CD4-positive, alpha-beta T cell treated with Interleukin-10 for 1 hour (primary cell): ENCODE results near the gene TCEAL5.
A peak's percentile ranks its signal among the peaks of the same experiment; 100 is the strongest.
"Not testable (repeated sequence)": the region's sequence is repeated elsewhere in the genome, so short reads cannot be mapped to it uniquely, and the experiment has no call there.

Experiments
- DNase-seq: peaks from one replicate; pipeline ENCODE4 v3.0.0-alpha.2; 2020

TCEAL5 gene, protein sequence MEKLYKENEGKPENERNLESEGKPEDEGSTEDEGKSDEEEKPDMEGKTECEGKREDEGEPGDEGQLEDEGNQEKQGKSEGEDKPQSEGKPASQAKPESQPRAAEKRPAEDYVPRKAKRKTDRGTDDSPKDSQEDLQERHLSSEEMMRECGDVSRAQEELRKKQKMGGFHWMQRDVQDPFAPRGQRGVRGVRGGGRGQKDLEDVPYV

DNA sequence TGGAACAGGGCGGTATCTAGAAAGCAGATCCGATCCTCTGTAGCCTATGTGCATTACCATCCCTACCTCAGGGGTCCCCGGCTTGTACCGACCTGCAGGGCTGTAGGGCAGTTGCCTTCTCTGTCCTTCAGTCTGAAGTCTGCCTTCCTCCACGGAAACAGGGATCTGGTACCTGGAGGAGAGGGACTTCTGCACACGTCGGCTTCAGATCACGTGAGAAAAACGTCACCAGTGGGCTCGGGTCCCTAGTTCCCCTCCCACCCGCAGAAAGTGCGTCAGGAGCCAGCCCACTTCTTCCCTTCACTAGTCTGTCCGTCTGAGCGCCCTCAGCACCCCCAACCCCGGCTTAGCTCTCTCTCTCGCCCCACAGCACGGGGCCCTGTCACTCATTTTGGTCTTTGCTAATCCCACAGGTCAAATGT, at the start of gene TCEAL5:
Gene TCEAL5 (minus strand): TSS at position 170 of the 422 bp plus-strand sequence. CDS start 2,187 bp downstream, outside the sequence.
- no peak for DNase-seq

DNA sequence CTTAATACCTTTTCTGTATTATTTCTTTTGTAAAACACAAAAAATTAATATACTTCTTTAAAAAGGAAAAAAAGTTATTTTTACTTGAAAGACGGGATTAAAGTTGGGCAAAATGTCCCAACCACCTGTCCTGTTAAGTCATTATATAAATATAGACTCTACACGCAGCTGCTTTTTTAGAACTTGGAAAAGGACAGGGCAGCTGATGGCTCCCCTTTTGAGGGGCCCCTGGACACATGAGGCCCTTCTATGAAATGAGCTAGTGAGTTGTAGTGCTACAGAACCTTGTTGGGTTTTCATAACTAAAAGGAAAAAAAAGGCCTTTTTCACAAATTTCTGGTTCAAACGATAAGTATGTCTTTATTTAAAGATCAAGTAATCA, 34.8 kb upstream of the TCEAL5 start:
- DNase-seq = no peak

DNA sequence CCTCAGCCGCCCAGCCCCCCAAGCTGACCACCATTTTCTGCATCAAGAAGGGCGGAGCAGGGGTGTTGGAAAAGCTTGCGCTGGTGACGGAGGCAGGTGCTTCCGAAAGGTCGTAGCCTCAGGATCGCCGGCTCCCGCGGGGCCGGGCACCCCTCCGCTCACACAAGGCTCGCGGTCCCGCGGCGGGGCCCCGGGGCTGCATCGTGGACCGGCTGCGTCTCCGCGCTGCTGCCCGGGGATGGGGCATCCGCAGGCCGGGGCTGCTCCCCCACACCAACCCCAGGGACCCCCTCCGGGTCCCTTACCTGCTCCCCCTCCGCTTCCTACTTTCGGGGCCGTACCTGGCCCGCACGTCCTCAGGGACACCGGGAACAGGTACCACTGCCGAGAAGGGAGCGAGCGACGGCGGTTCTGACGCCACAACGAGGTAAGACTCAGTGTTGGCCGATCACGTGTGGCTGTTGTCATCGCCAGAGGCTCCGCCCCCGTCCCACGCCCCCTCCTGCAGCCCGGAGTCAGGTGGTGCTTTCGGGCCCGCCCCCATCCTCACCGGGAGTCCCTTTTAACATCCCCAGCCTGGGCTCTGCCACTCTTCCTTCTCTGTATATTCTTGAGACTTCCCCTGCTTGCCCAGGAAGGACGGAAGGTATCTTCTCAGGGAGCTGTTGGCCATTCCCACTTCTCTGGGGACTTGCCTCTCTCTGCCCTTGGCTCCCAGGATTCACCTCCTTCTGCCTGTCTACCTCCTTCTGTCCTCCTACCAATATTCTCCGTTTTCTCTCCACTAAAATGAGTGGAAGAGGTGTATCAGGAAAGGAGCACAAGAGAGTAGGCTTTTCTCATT, 34.2 kb upstream of the TCEAL5 start, which contains the start of gene BEX2:
Gene BEX2 (minus strand): TSS at position 436 of the 844 bp plus-strand sequence. CDS start 1,014 bp downstream, outside the sequence.
- peak; percentile 87 for DNase-seq

DNA sequence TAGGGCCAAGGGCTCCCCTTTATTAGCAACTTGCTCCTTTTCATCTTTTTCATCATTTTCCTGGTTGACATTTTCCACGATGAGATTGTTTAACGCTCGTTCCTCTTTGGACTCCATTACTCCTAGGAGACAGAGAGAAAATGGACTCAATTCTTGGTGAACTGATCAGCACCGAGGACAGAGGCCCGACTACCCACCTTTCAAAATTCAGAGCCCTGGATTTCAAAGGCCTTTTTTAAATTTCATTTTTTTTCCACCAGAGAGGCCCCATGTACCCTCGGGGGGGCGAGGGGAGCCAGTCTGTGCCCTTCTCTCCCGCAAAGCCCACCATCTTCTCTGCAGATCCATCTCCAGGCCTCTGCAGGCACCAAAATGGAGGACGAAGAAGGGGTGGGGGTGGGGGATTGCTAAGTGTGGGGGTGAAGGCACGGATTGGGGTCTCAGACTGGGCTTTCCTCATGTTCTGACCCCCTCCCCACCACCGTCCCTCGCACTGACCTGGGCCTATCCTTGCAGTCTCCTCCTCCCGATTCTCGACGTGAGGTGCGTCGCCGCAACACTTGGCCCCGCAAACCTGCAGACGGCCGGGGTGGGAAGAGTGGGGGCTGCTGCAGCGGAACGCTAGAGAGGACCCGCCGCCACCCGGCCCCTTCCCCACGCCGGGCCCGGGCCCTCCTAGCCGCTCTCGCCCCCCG, 33.5 kb upstream of the TCEAL5 start:
- DNase-seq = peak; percentile 1

DNA sequence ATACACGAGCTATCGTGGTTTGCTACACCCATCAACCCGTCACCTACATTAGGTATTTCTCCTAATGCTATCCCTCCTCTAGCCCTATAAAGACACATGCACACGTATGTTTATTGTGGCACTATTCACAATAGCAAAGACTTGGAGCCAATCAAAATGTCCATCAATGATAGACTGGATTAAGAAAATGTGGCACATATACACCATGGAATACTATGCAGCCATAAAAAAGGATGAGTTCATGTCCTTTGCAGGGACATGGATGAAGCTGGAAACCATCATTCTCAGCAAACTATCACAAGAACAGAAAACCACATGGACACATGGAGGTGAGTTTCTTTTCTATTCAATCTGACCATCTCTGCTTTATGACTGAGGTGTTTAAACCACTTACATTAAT, 29.1 kb upstream of the TCEAL5 start:
- not testable (repeated sequence) for DNase-seq

DNA sequence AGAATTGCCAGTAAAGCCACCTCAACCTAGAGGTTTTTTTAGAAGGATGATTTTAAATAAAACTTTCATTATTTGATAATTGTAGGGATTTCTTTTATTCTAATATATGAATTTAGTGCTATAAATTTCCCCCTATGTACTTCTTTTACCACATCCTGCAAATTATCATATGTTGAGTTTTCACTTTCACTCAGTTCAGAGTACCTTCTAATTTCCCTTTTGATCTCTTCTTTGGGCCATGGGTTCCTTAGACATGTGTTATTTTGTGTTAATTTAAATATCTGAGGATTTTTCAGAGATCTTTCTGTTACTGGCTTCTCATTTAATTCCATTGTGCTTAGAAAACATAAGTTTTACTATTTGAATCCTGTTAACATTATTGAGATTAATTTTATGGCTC, 28.2 kb upstream of the TCEAL5 start:
- DNase-seq = no peak

DNA sequence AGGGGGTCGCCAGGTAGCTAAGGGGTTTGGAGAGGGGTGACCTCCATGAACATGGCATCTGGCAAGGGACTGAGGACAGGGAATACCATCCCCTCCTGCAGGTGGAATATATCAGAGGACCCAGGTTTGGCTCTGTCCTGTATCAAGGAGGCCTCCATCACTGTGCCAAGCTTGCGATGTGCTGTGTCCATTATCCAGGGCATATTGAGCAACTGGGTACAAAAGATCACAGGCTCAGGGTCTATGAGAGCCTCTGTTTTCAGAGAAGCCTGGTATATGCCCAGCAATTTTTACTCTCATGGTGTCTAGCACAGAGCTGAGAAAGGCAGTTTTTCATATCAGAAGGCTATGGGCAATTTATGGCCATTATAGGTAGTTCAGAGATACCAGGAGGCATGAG, 16.6 kb upstream of the TCEAL5 start:
- no peak for DNase-seq

DNA sequence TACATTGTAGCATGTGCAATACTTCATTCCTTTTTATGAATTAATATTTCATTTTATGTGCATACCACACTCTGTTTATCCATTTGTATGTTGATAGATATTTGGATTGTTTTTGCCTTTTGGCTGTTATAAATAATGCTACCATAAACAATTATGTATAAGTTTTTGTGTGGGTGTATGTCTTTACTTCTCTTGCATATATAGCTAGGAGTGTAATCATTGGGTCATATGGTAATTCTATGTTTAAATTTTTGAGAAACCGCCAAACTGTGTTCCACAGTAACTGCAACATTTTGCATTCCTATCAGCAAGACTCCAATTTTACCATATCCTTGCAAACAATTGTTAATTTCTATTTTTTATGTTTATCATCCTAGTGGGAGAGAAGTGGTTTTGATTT, 3.1 kb upstream of the TCEAL5 start:
- DNase-seq = no peak

DNA sequence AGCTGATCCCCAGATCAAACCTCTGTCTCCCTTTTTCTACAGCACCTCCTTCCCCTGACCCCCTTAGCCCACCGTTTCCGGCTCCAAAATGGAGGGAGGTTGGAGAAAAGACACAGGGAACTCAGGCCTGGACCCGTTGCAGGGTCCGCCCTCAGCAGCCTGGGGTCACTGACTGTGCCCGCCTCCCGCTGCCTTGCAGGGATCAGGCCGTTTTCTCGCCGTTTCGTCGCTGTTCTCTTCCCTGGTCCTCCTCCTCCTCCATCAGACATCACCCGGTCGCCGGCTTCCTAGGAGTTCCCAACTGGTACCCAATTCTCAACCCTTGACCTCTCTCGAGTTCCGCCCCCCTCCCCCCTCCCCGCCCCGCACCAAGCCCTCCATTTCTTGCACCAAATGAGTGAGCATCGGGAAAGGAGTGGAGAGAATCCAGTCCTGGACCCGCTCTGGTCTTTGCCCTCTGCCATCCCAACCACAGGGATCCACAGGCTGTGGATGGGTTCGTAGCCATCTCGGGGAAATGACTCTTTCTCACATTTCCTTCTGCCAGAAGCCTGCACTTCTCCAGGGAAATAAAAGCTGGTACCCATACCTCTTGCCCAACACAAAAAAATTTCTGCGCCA, 493 bp downstream of the TCEAL5 start:
- no peak for DNase-seq

DNA sequence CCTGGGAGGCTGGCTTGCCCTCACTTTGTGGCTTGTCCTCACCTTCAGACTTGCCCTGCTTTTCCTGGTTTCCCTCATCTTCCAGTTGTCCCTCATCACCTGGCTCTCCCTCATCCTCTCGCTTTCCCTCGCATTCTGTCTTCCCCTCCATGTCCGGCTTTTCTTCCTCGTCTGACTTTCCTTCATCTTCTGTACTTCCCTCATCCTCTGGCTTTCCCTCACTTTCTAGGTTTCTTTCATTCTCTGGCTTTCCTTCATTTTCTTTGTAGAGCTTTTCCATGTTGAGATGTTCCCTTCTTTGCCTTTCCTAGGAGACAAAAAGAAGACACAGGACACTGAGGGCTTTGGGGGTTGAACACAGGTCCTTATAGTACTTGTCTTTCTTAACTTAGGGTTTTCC, 2.3 kb downstream of the TCEAL5 start:
- DNase-seq = no peak

DNA sequence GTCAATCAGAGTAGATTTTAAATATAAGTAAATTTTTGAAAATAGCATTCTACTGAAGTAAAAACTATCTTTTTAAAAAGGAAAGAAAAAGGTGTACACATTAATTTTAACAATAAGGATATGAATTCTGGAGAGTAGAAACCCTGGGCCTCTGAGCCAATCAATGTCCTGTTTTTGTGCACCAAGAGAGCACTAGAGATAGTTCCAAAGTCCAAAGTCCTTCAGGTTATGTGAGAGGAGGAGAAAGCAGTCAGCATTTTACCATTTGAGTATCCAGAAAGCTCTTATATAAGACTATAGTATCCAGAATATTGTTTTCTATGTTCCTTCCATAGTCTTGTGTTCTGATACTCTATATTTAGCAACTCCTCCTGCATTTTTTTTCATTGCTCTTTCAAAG, 18.3 kb downstream of the TCEAL5 start:
- no peak for DNase-seq

DNA sequence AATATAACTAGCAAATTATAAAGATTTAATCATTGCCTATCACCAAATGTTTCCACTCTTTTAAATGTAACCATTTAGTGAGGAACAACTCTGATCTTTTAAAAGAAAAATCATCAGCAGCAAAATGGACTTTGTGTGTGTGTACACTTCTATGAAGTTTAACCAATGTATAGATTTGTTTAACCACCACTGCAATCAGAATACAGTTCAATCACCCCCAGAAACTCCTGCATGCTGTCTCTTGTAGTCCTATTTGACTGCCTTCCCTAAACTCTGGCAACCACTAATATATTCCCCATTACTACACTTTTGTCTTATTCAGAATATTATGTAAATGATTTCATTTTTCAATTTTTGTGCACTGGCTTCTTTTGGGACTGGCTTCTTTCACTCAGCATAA, 19.9 kb downstream of the TCEAL5 start:
- no peak for DNase-seq

DNA sequence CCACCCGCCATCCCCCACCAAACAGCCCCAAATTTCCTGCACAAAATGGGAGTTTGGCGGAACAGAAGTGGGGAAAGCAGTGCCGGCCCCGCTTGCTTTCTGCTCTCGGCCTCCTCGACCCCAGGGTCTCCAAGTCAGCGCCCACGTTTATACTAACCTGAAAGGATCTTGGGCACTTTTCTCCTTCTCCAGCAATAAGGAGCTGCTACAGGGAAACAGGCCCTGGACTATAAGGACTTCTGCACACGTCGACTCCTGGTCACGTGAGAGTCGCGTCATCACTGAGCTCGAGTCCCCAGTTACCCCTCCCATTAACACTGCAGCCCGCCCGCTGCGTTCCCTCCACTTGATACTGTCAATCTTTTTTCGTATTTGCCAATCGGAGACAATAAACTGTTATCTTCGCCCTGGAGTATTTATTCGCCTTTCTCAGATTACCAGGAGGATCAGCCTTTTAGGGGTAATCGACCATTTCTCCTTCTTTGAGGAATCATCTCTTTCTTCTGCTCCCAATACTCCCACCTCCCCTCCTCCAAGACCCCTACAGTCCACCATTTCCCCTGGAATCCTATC, 21.5 kb downstream of the TCEAL5 start, which contains the start of gene TCEAL8:
Gene TCEAL8 (minus strand): TSS at position 235 of the 573 bp plus-strand sequence. CDS start 1,176 bp downstream, outside the sequence.
- peak; percentile 67 for DNase-seq

DNA sequence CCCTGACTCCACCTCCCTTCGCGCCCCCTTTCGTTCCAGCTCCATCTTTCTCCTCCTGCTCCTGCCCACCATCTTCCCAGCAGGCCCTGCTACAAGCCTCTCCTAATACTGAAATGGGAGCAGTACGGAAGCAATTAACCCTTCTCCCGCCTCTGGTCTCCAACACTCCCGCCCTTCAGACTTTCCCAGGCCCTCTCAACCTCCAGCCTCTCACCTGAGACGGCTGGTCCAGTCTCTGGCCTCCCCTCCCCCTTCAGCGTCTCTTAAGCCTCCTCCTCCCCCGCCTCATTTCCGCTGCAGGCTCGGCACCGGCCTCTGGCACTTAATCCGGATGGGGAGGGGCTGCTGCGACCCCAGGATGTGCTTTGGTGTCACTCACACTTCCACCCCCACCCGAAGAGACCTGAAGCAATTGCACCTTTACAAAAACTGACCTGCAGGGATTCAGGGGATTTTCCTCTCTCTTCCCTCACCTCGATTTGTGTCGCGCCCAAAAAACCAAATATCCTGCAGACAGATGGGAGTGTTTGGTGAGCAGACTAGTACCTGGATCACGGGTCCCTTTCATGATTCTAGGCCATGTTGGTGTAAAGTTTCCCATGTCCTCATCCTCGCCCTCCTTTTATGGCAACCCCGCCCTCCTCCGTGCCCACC, 22.3 kb downstream of the TCEAL5 start:
- DNase-seq = peak; percentile 47

DNA sequence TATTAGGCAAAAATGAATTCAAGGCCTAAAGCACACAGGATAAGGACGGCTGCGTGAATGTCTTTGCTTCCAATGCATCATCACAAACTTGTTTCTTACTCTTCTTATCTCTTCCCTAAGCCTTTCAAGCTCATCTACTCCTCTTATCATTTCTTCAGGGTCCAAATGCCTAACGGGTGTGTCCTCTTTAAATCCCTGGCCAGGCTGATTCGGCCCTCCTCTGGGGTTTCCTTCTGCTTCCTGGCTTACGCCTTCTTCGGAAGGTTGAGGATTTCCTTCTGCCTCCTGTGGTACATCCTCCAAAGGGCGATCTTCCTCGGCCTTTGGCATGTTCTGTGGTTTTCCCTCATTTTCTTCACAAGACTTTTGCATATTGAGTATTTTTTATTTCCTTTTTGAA, 22.9 kb downstream of the TCEAL5 start:
- DNase-seq = no peak

DNA sequence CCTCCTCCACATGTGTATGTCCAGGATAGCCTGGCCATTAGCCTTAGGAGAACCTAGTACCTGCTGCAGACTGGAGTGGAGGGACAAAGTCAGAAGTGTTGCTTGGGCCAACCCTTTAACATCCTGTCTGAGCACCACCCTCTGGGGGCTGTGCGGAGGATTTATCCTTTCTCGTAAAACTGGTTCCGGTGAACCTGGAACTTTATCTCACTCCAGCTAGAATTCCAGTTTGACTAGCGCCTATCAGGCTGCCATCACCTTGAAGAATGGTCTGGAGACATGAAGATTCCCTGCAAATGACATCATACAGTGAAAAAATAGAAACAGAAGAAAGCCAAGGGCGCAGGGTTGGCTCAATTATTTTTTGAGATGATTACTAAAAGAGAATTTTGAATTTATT, 25.6 kb downstream of the TCEAL5 start:
- DNase-seq = no peak

DNA sequence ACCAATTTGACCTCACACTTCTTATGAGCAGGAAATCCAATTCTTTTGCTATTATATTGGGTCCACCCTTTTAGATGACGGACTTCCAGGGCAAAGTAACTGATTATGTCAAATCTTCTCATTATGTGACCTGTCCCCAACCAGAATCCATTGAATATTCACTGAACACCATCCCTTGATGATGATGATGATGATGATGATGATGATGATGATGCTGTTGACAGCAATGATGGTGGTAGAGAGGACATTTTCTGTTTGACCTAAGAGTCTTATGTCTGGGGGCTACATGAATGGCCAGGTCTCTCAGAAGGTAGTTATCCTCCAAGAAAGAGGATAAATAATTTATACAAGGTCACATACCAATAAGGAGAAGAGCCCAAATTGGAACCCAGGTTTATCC, 26.7 kb downstream of the TCEAL5 start:
- no peak for DNase-seq

DNA sequence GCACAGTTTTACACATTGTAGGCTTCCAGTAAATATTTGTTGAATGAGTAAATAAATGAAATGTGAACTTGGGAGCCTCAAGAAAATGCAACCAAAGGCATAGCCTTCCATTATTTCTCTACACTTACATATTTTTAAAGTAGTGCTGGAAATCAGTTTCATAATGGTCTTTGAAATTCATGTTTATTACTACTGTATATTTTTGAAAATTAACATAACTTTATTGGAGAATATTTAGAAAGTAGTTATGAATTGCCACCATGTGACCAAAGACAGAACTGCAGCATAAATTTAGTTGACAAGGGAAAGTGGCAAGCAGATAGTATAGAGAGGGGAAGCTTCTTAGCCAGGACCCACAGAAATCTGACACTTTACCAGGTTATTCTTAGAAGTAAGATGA, 28.0 kb downstream of the TCEAL5 start:
- DNase-seq = peak; percentile 38

DNA sequence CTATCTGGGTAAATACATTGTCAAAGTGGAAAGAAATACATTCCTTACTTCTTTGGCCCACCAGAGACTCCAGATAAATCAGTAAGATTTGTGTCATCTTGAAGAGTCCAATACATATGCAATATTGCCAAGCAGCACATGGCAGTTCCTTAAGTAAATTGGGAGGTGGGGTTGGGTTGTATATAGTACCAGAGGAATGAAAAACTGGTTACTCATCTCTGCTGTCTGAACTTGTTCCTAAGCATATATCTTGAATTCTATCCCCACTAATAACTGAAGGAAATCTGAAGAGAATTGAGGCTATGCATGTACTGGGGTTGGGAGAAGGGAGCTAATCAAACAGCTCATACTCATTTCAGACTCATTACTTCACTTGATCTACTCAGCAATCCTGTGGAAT, 36.4 kb downstream of the TCEAL5 start:
- DNase-seq = no peak

DNA sequence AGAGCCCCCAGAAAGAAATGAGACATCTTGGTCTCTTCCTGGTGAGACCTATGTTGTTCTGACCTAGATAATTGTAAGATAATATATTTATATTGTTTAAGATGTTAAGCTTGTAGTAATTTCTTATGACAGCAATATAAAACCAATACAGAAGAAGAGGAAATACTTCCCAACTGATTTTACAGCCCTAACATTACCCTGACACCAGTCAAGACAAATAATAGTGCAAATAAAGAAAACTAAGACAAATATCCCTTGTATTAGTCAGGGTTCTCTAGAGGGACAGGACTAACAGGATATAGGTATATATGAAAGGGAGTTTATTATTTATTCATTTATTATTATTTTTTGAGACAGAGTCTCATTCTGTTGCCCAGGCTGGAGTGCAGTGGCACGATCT, 40.3 kb downstream of the TCEAL5 start:
- no peak for DNase-seq

DNA sequence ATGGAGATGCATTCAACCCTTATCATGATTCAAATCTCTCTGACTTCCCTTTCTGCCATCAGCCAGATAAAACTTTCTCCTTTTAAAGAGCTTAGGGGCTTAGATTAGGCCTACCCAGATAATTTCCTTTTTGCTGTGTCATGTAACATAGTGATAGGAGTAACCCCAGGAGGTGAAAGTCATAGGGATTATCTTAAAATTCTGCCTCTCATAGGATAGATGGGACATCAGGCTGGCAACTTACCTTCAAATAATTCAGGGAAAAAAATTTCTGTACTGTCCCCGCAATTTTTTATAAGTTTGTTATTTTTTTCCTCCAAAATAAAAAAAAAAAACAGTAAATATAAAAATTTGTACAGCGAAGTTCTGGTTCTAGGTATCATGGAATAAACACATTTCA, 40.9 kb downstream of the TCEAL5 start:
- not testable (repeated sequence) for DNase-seq

DNA sequence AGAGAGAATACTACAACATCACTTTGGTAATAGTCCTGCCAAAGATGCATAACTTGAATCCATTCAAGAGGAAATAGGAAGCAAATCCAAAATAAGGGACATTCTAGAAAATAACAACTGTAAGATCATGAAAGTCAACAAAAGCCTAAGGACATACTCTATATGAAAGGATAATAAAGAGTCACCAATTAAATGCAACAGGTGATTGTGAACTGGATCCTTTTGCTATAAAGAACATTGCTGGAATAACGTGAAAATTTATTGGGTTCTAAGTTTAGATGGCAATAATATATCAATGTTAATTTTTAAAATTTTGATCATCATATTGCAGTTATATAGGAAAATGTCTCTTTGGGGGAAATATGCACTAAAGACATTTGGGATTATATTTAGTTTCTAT, 41.7 kb downstream of the TCEAL5 start:
- DNase-seq = no peak
